Gastrocnemius medialis (tissue), 4 donors: Measurements from ENCODE around the gene LMAN2. TPM values are rescaled to one million over a fixed set of nuclear protein-coding genes. Genes with fewer than 3 reads are reported as not detected.

ENCODE experiments used
- ATAC-seq, 2 donors: fragments of 150-250 bp; one replicate each; pipeline ENCODE4 v1.9.1; 2016
- DNase-seq, 2 donors: peaks; one replicate each; pipeline ENCODE4 v3.0.0-alpha.2; 2019
- H3K27ac ChIP-seq, 4 donors: fragments of 200-600 bp; sonication (generic); 1 replicate in 1 of 4; 2 replicates in 3 of 4; pipeline ENCODE4 v1.5.1; 2016 to 2018; ENCODE audit warnings: mild to moderate bottlenecking in 2 of 4, moderate library complexity in 1 of 4
- H3K27me3 ChIP-seq, 3 donors: fragments of 200-600 bp; sonication (generic) in 2 of 3; 1 replicate in 1 of 3; 2 replicates in 2 of 3; pipeline versions ENCODE4 v1.5.1 to v1.6.0; 2016 to 2019; ENCODE audit warnings: mild to moderate bottlenecking in 1 of 3, moderate library complexity in 1 of 3
- H3K36me3 ChIP-seq, 2 donors: fragments of 200-600 bp; sonication (generic) in 1 of 2; one replicate each; pipeline ENCODE4 v1.5.1; 2017 to 2018
- H3K4me1 ChIP-seq, 2 donors: fragments of 200-600 bp; sonication (generic) in 1 of 2; one replicate each; pipeline ENCODE4 v1.5.1; 2016 to 2017; ENCODE audit warnings: mild to moderate bottlenecking in 2 of 2
- H3K4me3 ChIP-seq, 4 donors: fragments of 200-600 bp; sonication (generic) in 3 of 4; 1 replicate in 1 of 4; 2 replicates in 3 of 4; pipeline ENCODE4 v1.5.1; 2016 to 2019; ENCODE audit warnings: mild to moderate bottlenecking in 2 of 4
- H3K9me3 ChIP-seq, 3 donors: fragments of 200-600 bp; sonication (generic) in 2 of 3; 1 replicate in 1 of 3; 2 replicates in 2 of 3; pipeline ENCODE4 v1.5.1; 2016 to 2019
- CTCF ChIP-seq, 5 experiments: fragments of 450-650 bp in 3 of 5; fragments of 200-600 bp in 2 of 5; sonication (generic) in 2 of 5; IDR thresholded peaks in 4 of 5; conservative IDR thresholded peaks in 1 of 5; 1 replicate in 4 of 5; 2 replicates in 1 of 5; pipeline ENCODE4 v1.5.1; 2016 to 2019; ENCODE audit warnings: antibody characterized with exemption in 5 of 5, mild to moderate bottlenecking in 3 of 5, moderate library complexity in 3 of 5
- POLR2A ChIP-seq, 2 donors: fragments of 450-650 bp; IDR thresholded peaks; one replicate each; pipeline ENCODE4 v1.6.1; 2017; ENCODE audit warnings: antibody characterized with exemption in 2 of 2, mild to moderate bottlenecking in 2 of 2, moderate library complexity in 2 of 2
- in situ Hi-C, 4 donors: fragments of 200-750 bp; cut with MboI; loops; one replicate each; pipeline versions ENCODE4 v1.15.0 to v1.8.0; 2017; ENCODE audit warnings: low sequenced_read_pairs in 4 of 4
- intact Hi-C: fragments of 100-400 bp; cut with DNase I; formaldehyde crosslinking; loops from one replicate; pipeline ENCODE4 v1.15.1; 2023; ENCODE audit warnings: low total_unique reads
- total RNA-seq, 4 donors: library from RNA; depleted of rRNA; stranded (reverse); fragments of >200 nt; gene quantifications; one replicate each; pipeline versions ENCODE4 v1.1.0 to v1.2.3, GENCODE V29; 2016

Gene LMAN2
- total RNA-seq, 4 donors from 2014 or later: 70.2 to 109 (median 86.6) TPM

GRCh38 chr5:177290816-177291596 is 60.5 kb downstream of the LMAN2 start:
- no peak overlapping the region for H3K4me3 ChIP-seq
- H3K27ac ChIP-seq: no peak overlapping the region
- DNase-seq (no peak), ATAC-seq (no peak)
- TF ChIP-seq CTCF (IDR thresholded peaks at IDR 0.05 in 4 of 5, conservative IDR thresholded peaks at IDR 0.05 in 1 of 5) (no peak), POLR2A (IDR thresholded peaks at IDR 0.05) (no peak)
- intact Hi-C loops: no loop called here
- H3K27me3 ChIP-seq: no peaks in the 10 kb centered on the region
- peaks cover 5 to 70% of the 10 kb centered on the region in 2 donors for H3K36me3 ChIP-seq
- in situ Hi-C loops: no loop called here
- no peaks in the 10 kb centered on the region for H3K9me3 ChIP-seq
- no peaks in the 10 kb centered on the region for H3K4me1 ChIP-seq

DNA sequence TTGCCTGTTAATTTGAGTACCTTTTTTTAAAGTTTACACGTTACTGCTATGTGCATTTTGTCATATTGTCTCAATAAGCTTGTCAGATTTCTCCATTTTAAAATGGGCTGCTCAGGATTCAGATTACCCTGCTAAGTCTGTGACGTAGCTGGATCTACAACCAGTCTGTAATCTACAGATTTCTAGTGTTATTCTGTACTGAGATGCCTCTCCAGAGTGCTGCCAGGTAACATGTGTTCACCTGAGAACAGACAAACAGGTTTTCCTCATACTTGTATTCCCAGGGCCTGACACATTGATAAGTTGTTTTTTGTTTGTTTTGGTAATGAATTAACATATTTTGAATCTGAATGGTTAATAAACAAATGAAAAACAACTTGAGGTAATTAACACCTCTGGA is 63.3 kb downstream of the LMAN2 start:
- no peaks in the 10 kb centered on the region for H3K4me1 ChIP-seq
- no peak for TF ChIP-seq POLR2A (IDR thresholded peaks at IDR 0.05)
- no peak for TF ChIP-seq CTCF (IDR thresholded peaks at IDR 0.05 in 4 of 5, conservative IDR thresholded peaks at IDR 0.05 in 1 of 5)
- no peak overlapping the region for H3K27ac ChIP-seq
- H3K36me3 ChIP-seq: peaks cover 0 to 62% of the 10 kb centered on the region in 2 donors
- H3K27me3 ChIP-seq: no peaks in the 10 kb centered on the region
- no peak overlapping the region for H3K4me3 ChIP-seq
- in situ Hi-C loops (no loop called here), intact Hi-C loops (no loop called here)
- H3K9me3 ChIP-seq: no peaks in the 10 kb centered on the region
- ATAC-seq (no peak), DNase-seq (no peak)

Other genes with a start within 250 kb of the LMAN2 start
- gene NSD1, start 217.9 kb downstream of the LMAN2 start, total RNA-seq: 10 to 100 TPM; 25.4 to 32.7 (median 29.0) TPM
- 10 to 100 TPM; 11.4 to 22.8 (median 14.5) TPM for gene RAB24, start 47.9 kb downstream of the LMAN2 start, total RNA-seq
- gene PRELID1, start 47.9 kb downstream of the LMAN2 start, total RNA-seq: 10 to 100 TPM; 13.4 to 45.8 (median 28.2) TPM
- gene MXD3, start 39.8 kb downstream of the LMAN2 start, total RNA-seq: 1 to 10 TPM in 3 of 4 donors, under 1 TPM in 1; 0.90 to 7.8 (median 3.5) TPM
- gene RGS14, start 6.3 kb upstream of the LMAN2 start, total RNA-seq: 10 to 100 TPM in 1 of 4 donors, 1 to 10 TPM in 3; 1.6 to 25.9 (median 5.0) TPM
- not detected for gene SLC34A1, start 32.8 kb upstream of the LMAN2 start, total RNA-seq
- not detected for gene PFN3, start 49.0 kb upstream of the LMAN2 start, total RNA-seq
- 1 to 10 TPM in 1 of 4 donors, under 1 TPM in 2, not detected in 1; 0.36 to 1.2 (median 0.95) TPM for gene F12, start 57.9 kb upstream of the LMAN2 start, total RNA-seq
- 10 to 100 TPM; 12.7 to 40.5 (median 32.2) TPM for gene GRK6, start 75.0 kb upstream of the LMAN2 start, total RNA-seq
- 1 to 10 TPM in 2 of 4 donors, under 1 TPM in 1, not detected in 1; 0.63 to 2.0 (median 1.4) TPM for gene PRR7, start 95.1 kb upstream of the LMAN2 start, total RNA-seq
- 10 to 100 TPM; 16.3 to 27.5 (median 23.2) TPM for gene DBN1, start 122.0 kb upstream of the LMAN2 start, total RNA-seq
- 100 to 1,000 TPM; 132 to 244 (median 220) TPM for gene PDLIM7, start 145.9 kb upstream of the LMAN2 start, total RNA-seq
- 1 to 10 TPM; 2.1 to 5.1 (median 2.9) TPM for gene DOK3, start 158.2 kb upstream of the LMAN2 start, total RNA-seq
- gene DDX41, start 165.3 kb upstream of the LMAN2 start, total RNA-seq: 100 to 1,000 TPM in 1 of 4 donors, 10 to 100 TPM in 3; 47.1 to 105 (median 62.3) TPM
- 10 to 100 TPM; 13.2 to 21.3 (median 16.6) TPM for gene FAM193B, start 202.9 kb upstream of the LMAN2 start, total RNA-seq
- gene TMED9, start 240.5 kb upstream of the LMAN2 start, total RNA-seq: 10 to 100 TPM; 24.3 to 67.2 (median 37.3) TPM
- gene B4GALT7, start 248.5 kb upstream of the LMAN2 start, total RNA-seq: 10 to 100 TPM; 11.9 to 24.8 (median 16.2) TPM